Heart right ventricle (tissue), 16 donors: ENCODE results near the gene PTRH1. TPM values are rescaled to one million over a fixed set of nuclear protein-coding genes. Genes with fewer than 3 reads are reported as not detected.

Experiments
- ATAC-seq, 8 donors: fragments of 200-7000 bp; cut with Tn5 transposase; one replicate each; pipeline ENCODE4 v1.9.1; 2020; ENCODE audit warnings: mild to moderate bottlenecking in 8 of 8, moderate library complexity in 8 of 8, moderate number of reproducible peaks in 1 of 8
- DNase-seq, 2 donors: peaks; one replicate each; pipeline ENCODE4 v3.0.0-alpha.2; 2020
- H3K27ac ChIP-seq, 10 donors: fragments of 200-600 bp; sonication (generic) in 2 of 10; one replicate each; pipeline versions ENCODE4 v1.5.0 to v1.8.0; 2020 to 2022; ENCODE audit warnings: mild to moderate bottlenecking in 3 of 10
- H3K27me3 ChIP-seq, 7 donors: fragments of 200-600 bp; one replicate each; pipeline ENCODE4 v1.8.0; 2021 to 2022; ENCODE audit warnings: mild to moderate bottlenecking in 2 of 7
- H3K36me3 ChIP-seq, 9 donors: fragments of 200-600 bp; sonication (generic) in 1 of 9; one replicate each; pipeline versions ENCODE4 v1.5.0 to v1.8.0; 2020 to 2022; ENCODE audit warnings: mild to moderate bottlenecking in 2 of 9
- H3K4me1 ChIP-seq, 9 donors: fragments of 200-600 bp; sonication (generic) in 1 of 9; one replicate each; pipeline versions ENCODE4 v1.5.0 to v1.8.0; 2020 to 2022; ENCODE audit warnings: mild to moderate bottlenecking in 4 of 9
- H3K4me3 ChIP-seq, 10 donors: fragments of 200-600 bp; sonication (generic) in 2 of 10; one replicate each; pipeline versions ENCODE4 v1.5.0 to v1.8.0; 2020 to 2022; ENCODE audit warnings: mild to moderate bottlenecking in 7 of 10, moderate library complexity in 2 of 10
- H3K9me3 ChIP-seq, 11 donors: fragments of 200-600 bp in 10 of 11; sonication (generic) in 2 of 11; one replicate each; pipeline versions ENCODE4 v1.5.0 to v1.8.0; 2013 to 2022; ENCODE audit warnings: mild to moderate bottlenecking in 2 of 11, control low read depth in 1 of 11, moderate library complexity in 1 of 11
- WGBS, 2 donors: extraction: QIAGEN DNeasy Blood & Tissue Kit; methylation state at CpG; one replicate each; pipeline ENCODE4 v1.1.7; 2013; ENCODE audit warnings: inconsistent platforms in 1 of 2; 5-methylcytosine and 5-hydroxymethylcytosine counted together
- intact Hi-C, 10 donors: fragments of 100-400 bp; cut with DNase I; formaldehyde crosslinking; loops; one replicate each; pipeline versions ENCODE4 v1.11.1 to v1.14.2; 2022
- polyA plus RNA-seq, 2 donors: library from polyadenylated mRNA; stranded (reverse); fragments of 200-250 nt; gene quantifications; one replicate each; pipeline ENCODE4 v1.2.3, GENCODE V29; 2013
- total RNA-seq, 10 donors: library from RNA; stranded (reverse); fragmentation: NEBNext Ultra II Directional in 3 of 10; extraction: Animal tissue kit (Norgen Biotek cat#: 25700) in 3 of 10; gene quantifications; one replicate each; pipeline versions ENCODE4 v1.2.1 to v1.2.4, GENCODE V29; 2021 to 2023
- TF ChIP-seq, protein P1 (sequence below), 9 donors: fragments of 200-600 bp; sonication (generic) in 2 of 9; IDR thresholded peaks; one replicate each; pipeline versions ENCODE4 v1.5.0 to v1.8.0; 2021 to 2022; ENCODE audit warnings: antibody characterized with exemption in 9 of 9, mild to moderate bottlenecking in 5 of 9, moderate library complexity in 1 of 9
- donor health status: Arrhythmogenic right ventricular cardiomyopathy.
- donor health status: ischemic (EF 13 %, LVEDD 7.1; RV severe dilation, severe dysfunction).
- donor health status: healthy with polysubstance abuse.
- donor health status: DM: no; HTN: yes; CAD: no.
- donor health status: DM: no; HTN: no; CAD: no.
- donor health status: ischemic (EF 25% LVEDD 6.9; RV normal size, moderate dysfunction).
- donor health status: ischemic (EF 25% LVEDD 5.7; RV mildly dilated, moderate dysfunction).
- donor health status: healthy.
- donor health status: DM: yes; HTN: yes; CAD: no.
- donor health status: Ischemic cardiomyopathy.
- donor health status: ischemic (EF 35%, LVEDD 5.7; RV mildly dilated, moderate dysfunction).
- donor health status: nonischemic (EF 11% LVEDD 7.7; RV severe dilation, severe dysfunction).
- donor health status: DM: yes; HTN: yes; CAD: no.
- donor health status: PGD.
- donor health status: ischemic (EF 29% LVEDD 5.4; RV normal size, mild dysfunction).
- donor health status: nonischemic (EF 23%, LVEDD 6.1; RV moderate dilation, normal function).

The PTRH1 gene
- total and polyA plus RNA-seq, 12 donors: 8.1 to 47.0 (median 11.5) TPM

DNA sequence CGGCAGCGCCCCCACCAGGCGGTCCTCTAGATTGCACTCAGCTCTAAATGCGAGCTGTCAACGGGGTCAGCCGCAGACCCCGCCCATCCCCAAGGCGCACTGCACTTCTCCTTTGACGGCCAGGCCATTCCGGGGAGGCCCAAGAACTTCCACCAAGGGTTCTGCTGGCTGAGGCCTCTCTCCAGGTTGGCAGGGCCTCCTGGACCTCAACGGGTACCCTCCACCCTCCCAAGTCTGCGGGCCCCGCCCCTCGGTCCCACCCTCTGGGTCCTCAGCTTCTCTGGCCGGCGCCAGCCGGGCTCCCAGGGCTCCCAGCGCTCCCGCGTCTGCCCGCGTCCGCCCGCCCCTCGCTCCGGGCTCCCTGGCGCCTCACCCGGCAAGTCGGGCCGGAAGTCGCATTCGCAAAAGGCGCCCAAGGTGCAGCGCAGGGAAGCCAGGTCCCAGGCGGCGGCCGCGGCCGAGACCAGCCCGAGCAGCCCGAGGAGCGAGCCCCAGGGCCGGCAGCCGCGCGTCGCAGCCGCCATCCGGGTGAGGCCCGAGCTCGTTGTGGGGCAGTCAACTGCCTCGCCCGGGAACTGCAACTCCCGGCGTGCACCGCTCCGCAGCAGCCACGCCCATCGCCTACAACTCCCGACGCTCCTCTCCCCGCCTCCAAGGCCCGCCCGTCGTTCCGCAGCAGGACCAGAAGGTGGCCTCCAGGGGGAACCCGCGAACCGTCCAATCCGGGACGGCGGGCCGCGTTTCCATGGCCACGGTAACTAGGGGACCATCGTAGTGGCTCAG is 19.5 kb upstream of the PTRH1 start, which contains the start of gene TOR2A:
TSS of gene TOR2A (minus strand) at position 548 of the 783 bp plus-strand sequence. CDS start at position 524, 24 bp downstream.
- WGBS, 2 donors: 0 to 1% methylated on average over 69 to 76 of the region's 76 CpGs

DNA sequence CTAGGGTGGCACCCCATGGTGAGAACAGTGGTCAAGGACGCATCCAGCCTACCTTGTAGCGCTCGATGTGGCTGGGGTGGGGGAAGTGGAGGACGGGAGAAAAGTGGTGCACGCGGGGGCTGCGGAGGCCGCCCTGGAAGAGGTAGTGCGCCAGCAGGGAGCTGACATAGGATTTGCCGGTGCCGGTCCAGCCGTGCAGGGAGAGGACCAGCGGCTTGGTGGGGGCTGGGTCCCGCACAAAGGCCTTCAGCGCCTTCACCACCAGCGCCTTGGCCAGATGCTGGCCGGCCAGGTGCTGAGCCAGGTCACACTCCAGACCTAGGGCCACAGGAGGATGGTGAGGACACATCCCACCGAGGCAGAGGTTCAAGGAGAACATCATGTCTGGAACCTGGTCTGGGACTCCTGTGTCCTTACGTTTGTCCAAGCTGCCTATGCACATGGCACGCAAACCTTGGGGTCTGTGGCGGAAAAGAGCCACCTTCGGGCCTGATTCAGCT is 18.8 kb upstream of the PTRH1 start:
- DNase-seq: no peak
- TF ChIP-seq, protein P1, sequence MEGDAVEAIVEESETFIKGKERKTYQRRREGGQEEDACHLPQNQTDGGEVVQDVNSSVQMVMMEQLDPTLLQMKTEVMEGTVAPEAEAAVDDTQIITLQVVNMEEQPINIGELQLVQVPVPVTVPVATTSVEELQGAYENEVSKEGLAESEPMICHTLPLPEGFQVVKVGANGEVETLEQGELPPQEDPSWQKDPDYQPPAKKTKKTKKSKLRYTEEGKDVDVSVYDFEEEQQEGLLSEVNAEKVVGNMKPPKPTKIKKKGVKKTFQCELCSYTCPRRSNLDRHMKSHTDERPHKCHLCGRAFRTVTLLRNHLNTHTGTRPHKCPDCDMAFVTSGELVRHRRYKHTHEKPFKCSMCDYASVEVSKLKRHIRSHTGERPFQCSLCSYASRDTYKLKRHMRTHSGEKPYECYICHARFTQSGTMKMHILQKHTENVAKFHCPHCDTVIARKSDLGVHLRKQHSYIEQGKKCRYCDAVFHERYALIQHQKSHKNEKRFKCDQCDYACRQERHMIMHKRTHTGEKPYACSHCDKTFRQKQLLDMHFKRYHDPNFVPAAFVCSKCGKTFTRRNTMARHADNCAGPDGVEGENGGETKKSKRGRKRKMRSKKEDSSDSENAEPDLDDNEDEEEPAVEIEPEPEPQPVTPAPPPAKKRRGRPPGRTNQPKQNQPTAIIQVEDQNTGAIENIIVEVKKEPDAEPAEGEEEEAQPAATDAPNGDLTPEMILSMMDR (IDR thresholded peaks at IDR 0.05): no peak
- intact Hi-C loops: loop anchor here (1.0 to 10.0 kb wide), 13 partner anchors 49 to 232 kb away; partner anchors contain the start of gene AK1 (in 1 of the 10)
- Histone ChIP-seq H3K4me3 (peak overlapping the region in 9 of 10 donors; percentile 46 to 95 (median 79)), H3K27ac (peak overlapping the region; percentile 90 to 99 (median 97)), H3K4me1 (peaks cover 10 to 30% (median 14%) of the 10 kb centered on the region in 9 donors), H3K9me3 (no peaks in the 10 kb centered on the region), H3K27me3 (no peaks in the 10 kb centered on the region), H3K36me3 (peaks cover 0 to 44% (median 10%) of the 10 kb centered on the region in 9 donors)
- WGBS, 2 donors: 40 to 52% methylated on average over 22 of the region's 22 CpGs
- ATAC-seq: peak in 1 of 8 donors; percentile 1

More for the DNA sequence above, 19.5 kb upstream of the PTRH1 start, which contains the start of gene TOR2A:
- ATAC-seq (peak; percentile 94 to 97 (median 95)), DNase-seq (peak; percentile 98 to 99)
- H3K27me3 ChIP-seq: no peaks in the 10 kb centered on the region
- TF ChIP-seq, protein P1 (IDR thresholded peaks at IDR 0.05): peak; percentile 90 to 99 (median 95)
- H3K9me3 ChIP-seq: no peaks in the 10 kb centered on the region
- peak within 1 kb of the TSS; percentile 46 to 95 (median 78) for H3K4me3 ChIP-seq
- intact Hi-C loops: loop anchor here (1.0 to 10.0 kb wide), 18 partner anchors 47 to 233 kb away; partner anchors contain the start of genes AK1 (in 1 of the 10) and ST6GALNAC4 (in 1 of the 10)
- peak within 1 kb of the TSS; percentile 90 to 99 (median 97) for H3K27ac ChIP-seq
- H3K4me1 ChIP-seq: peaks cover 10 to 35% (median 19%) of the 10 kb centered on the region in 9 donors
- peaks cover 0 to 51% (median 10%) of the 10 kb centered on the region in 9 donors for H3K36me3 ChIP-seq

DNA sequence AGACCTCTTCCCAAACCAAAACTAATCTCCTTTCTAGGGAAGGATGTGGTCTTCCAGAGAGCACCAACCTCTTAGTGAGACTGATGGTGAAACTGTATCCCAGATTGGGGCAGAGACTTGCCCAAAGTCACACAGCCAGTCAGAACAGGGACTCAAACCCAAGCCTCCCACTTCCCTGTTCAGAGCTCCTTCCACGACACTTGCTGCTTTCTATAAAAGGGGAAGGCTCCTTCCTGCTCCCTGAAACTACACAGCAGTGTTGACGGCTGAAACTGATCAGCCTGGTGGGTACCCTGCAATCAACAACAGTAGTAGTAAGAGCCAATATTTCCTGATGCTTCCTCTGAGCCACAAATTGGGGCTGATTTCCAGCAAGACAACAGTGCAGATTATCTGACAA is 18.2 kb upstream of the PTRH1 start:
- TF ChIP-seq, protein P1 (IDR thresholded peaks at IDR 0.05): no peak
- Histone ChIP-seq H3K27me3 (no peaks in the 10 kb centered on the region), H3K9me3 (no peaks in the 10 kb centered on the region), H3K27ac (peak overlapping the region in 1 of 10 donors; percentile 96), H3K4me3 (no peak overlapping the region), H3K36me3 (peaks cover 0 to 38% (median 10%) of the 10 kb centered on the region in 9 donors), H3K4me1 (peaks cover 10 to 30% (median 14%) of the 10 kb centered on the region in 9 donors)
- intact Hi-C loops: loop anchor here (1.0 to 10.0 kb wide), 14 partner anchors 49 to 231 kb away; partner anchors contain the start of gene AK1 (in 1 of the 10)
- DNase-seq (no peak), ATAC-seq (no peak)
- 84% methylated on average over 2 of the region's 2 CpGs for WGBS, 2 donors

GRCh38 chr9:127732444-127732843 is 17.0 kb upstream of the PTRH1 start:
- DNase-seq (no peak), ATAC-seq (no peak)
- peaks cover 10 to 30% (median 14%) of the 10 kb centered on the region in 9 donors for H3K4me1 ChIP-seq
- H3K27ac ChIP-seq: no peak overlapping the region
- H3K4me3 ChIP-seq: no peak overlapping the region
- H3K36me3 ChIP-seq: peaks cover 0 to 28% (median 10%) of the 10 kb centered on the region in 9 donors
- H3K27me3 ChIP-seq: no peaks in the 10 kb centered on the region
- no peaks in the 10 kb centered on the region for H3K9me3 ChIP-seq
- TF ChIP-seq, protein P1 (IDR thresholded peaks at IDR 0.05): no peak
- intact Hi-C loops: loop anchor here (2.0 to 10.0 kb wide), 9 partner anchors 140 to 230 kb away; partner anchors contain the start of gene AK1 (in 1 of the 10)
- 92 to 94% methylated on average over 21 of the region's 21 CpGs for WGBS, 2 donors
